ENCODE data around the gene ZNF385B. TPM values are rescaled to one million over a fixed set of nuclear protein-coding genes. Genes with fewer than 3 reads are reported as not detected.
A peak's percentile ranks its signal among the peaks of the same experiment; 100 is the strongest.

The ZNF385B gene
- total RNA-seq, 1 experiment from 2014 or later: 0.33 TPM

- BruUV-seq (replicated peaks): no TSS peak
- CTCF ChIA-PET: no interaction called here
- Mint-ChIP-seq H3K9me3 (ENCODE audit: unreplicated experiment) (no peaks in the 10 kb centered on the region), H3K4me1 (ENCODE audit: insufficient read depth, unreplicated experiment) (no peaks in the 10 kb centered on the region), H3K4me3 (ENCODE audit: unreplicated experiment) (no peak overlapping the region), H3K27ac (ENCODE audit: low read depth, unreplicated experiment) (no peak overlapping the region), H3K36me3 (ENCODE audit: insufficient read depth, unreplicated experiment) (no peaks in the 10 kb centered on the region), H3K27me3 (ENCODE audit: insufficient read depth, unreplicated experiment) (no peaks in the 10 kb centered on the region)
- POLR2A ChIA-PET: no interaction called here
- TF ChIP-seq CTCF (IDR thresholded peaks at IDR 0.05; ENCODE audit: unreplicated experiment): no peak
- intact Hi-C loops (cut with micrococcal nuclease): no loop called here
- DNase-seq (ENCODE audit: unreplicated experiment): no peak
These were observed 35.9 kb downstream of the ZNF385B start for GRCh38 chr2:179825494-179825893.

GRCh38 chr2:179824961-179825360, 36.5 kb downstream of the ZNF385B start:
- POLR2A ChIA-PET: no interaction called here
- no TSS peak for BruUV-seq (replicated peaks)
- TF ChIP-seq CTCF (IDR thresholded peaks at IDR 0.05; ENCODE audit: unreplicated experiment): no peak
- Mint-ChIP-seq H3K4me3 (ENCODE audit: unreplicated experiment) (no peak overlapping the region), H3K27me3 (ENCODE audit: insufficient read depth, unreplicated experiment) (no peaks in the 10 kb centered on the region), H3K27ac (ENCODE audit: low read depth, unreplicated experiment) (no peak overlapping the region), H3K4me1 (ENCODE audit: insufficient read depth, unreplicated experiment) (no peaks in the 10 kb centered on the region), H3K36me3 (ENCODE audit: insufficient read depth, unreplicated experiment) (no peaks in the 10 kb centered on the region), H3K9me3 (ENCODE audit: unreplicated experiment) (no peaks in the 10 kb centered on the region)
- DNase-seq (ENCODE audit: unreplicated experiment): no peak
- CTCF ChIA-PET: no interaction called here
- intact Hi-C loops (cut with micrococcal nuclease): no loop called here

DNA sequence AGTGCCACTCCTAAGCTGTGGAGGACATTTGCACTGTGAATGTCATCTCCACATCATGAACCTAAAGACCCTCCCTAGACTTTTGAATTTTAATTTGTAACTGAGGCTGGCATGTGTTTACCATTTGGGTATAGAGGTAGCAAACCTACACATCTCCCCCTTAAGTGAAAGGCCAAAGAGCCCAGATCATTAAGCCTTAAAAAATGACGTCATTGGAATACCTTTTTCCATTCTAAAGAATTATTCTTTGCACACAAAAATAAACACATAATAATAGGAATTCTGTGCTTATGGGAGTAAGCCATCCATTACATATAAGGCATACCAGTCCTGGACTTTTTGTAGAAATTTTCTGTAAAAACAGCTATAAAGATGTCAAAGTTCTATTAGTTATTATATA, 38.9 kb downstream of the ZNF385B start:
- Mint-ChIP-seq H3K4me1 (ENCODE audit: insufficient read depth, unreplicated experiment) (peaks cover 4% of the 10 kb centered on the region), H3K27me3 (ENCODE audit: insufficient read depth, unreplicated experiment) (no peaks in the 10 kb centered on the region), H3K4me3 (ENCODE audit: unreplicated experiment) (no peak overlapping the region), H3K27ac (ENCODE audit: low read depth, unreplicated experiment) (no peak overlapping the region), H3K36me3 (ENCODE audit: insufficient read depth, unreplicated experiment) (no peaks in the 10 kb centered on the region), H3K9me3 (ENCODE audit: unreplicated experiment) (no peaks in the 10 kb centered on the region)
- TF ChIP-seq CTCF (IDR thresholded peaks at IDR 0.05; ENCODE audit: unreplicated experiment): no peak
- intact Hi-C loops (cut with micrococcal nuclease): no loop called here
- no TSS peak for BruUV-seq (replicated peaks)
- ChIA-PET CTCF (interaction anchor here (0.6 kb wide), 1 partner anchor 534 kb away, joined by 3 read pairs; no protein-coding TSS in a partner anchor), POLR2A (no interaction called here)
- DNase-seq (ENCODE audit: unreplicated experiment): no peak

GRCh38 chr2:179818546-179818945, 42.9 kb downstream of the ZNF385B start:
- H3K9me3 Mint-ChIP-seq (ENCODE audit: unreplicated experiment): no peaks in the 10 kb centered on the region
- DNase-seq (ENCODE audit: unreplicated experiment): peak; percentile 38
- peaks cover 9% of the 10 kb centered on the region for H3K4me1 Mint-ChIP-seq (ENCODE audit: insufficient read depth, unreplicated experiment)
- no TSS peak for BruUV-seq (replicated peaks)
- intact Hi-C loops (cut with micrococcal nuclease): no loop called here
- POLR2A ChIA-PET: no interaction called here
- no peaks in the 10 kb centered on the region for H3K27me3 Mint-ChIP-seq (ENCODE audit: insufficient read depth, unreplicated experiment)
- CTCF ChIA-PET: no interaction called here
- H3K4me3 Mint-ChIP-seq (ENCODE audit: unreplicated experiment): no peak overlapping the region
- no peak for TF ChIP-seq CTCF (IDR thresholded peaks at IDR 0.05; ENCODE audit: unreplicated experiment)
- no peak overlapping the region for H3K27ac Mint-ChIP-seq (ENCODE audit: low read depth, unreplicated experiment)
- no peaks in the 10 kb centered on the region for H3K36me3 Mint-ChIP-seq (ENCODE audit: insufficient read depth, unreplicated experiment)

Measured in MCF 10A (cell line).